ENCODE data around the gene CXorf65. TPM values are rescaled to one million over a fixed set of nuclear protein-coding genes. Genes with fewer than 3 reads are reported as not detected.

CXorf65 gene
- total RNA-seq, 4 donors from 2014 or later = not detected

GRCh38 chrX:71147496-71148277, 41.1 kb upstream of the CXorf65 start:
- in situ Hi-C loops (cut with MboI; ENCODE audit: low pct_ligation_motif_present in 1 of 4, low pct_unique_long_range_greater_than_20kb in 1 of 4, low sequenced_read_pairs in 3 of 4) (no loop called here), intact Hi-C loops (cut with DNase I; ENCODE audit: low total_unique reads) (no loop called here)
- Histone ChIP-seq H3K36me3 (no peaks in the 10 kb centered on the region), H3K9me3 (no peaks in the 10 kb centered on the region), H3K4me3 (no peak overlapping the region), H3K27me3 (no peaks in the 10 kb centered on the region), H3K4me1 (peaks cover 0 to 6% (median 5%) of the 10 kb centered on the region in 4 donors), H3K27ac (no peak overlapping the region)
- no peak for DNase-seq
- TF ChIP-seq POLR2A (IDR thresholded peaks at IDR 0.05) (no peak), POLR2AphosphoS5 (IDR thresholded peaks at IDR 0.05) (no peak), EP300 (IDR thresholded peaks at IDR 0.05; ENCODE audit: low read depth) (no peak)
- TF ChIP-seq, protein P1, sequence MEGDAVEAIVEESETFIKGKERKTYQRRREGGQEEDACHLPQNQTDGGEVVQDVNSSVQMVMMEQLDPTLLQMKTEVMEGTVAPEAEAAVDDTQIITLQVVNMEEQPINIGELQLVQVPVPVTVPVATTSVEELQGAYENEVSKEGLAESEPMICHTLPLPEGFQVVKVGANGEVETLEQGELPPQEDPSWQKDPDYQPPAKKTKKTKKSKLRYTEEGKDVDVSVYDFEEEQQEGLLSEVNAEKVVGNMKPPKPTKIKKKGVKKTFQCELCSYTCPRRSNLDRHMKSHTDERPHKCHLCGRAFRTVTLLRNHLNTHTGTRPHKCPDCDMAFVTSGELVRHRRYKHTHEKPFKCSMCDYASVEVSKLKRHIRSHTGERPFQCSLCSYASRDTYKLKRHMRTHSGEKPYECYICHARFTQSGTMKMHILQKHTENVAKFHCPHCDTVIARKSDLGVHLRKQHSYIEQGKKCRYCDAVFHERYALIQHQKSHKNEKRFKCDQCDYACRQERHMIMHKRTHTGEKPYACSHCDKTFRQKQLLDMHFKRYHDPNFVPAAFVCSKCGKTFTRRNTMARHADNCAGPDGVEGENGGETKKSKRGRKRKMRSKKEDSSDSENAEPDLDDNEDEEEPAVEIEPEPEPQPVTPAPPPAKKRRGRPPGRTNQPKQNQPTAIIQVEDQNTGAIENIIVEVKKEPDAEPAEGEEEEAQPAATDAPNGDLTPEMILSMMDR (IDR thresholded peaks at IDR 0.05) = no peak
- 90% methylated on average over 26 of the region's 28 CpGs; no CpG with 5 or more reads in 1 of the 2 donors for WGBS, 2 donors (ENCODE audit: low coverage in 1 of 2)

GRCh38 chrX:71144651-71145050, 38.1 kb upstream of the CXorf65 start, which contains the start of gene NLGN3:
Gene NLGN3 (plus strand): TSS chrX:71144841. CDS start chrX:71147750, 2,909 bp downstream.
- no peak for TF ChIP-seq EP300 (IDR thresholded peaks at IDR 0.05; ENCODE audit: low read depth)
- TF ChIP-seq POLR2A (IDR thresholded peaks at IDR 0.05) = no peak
- TF ChIP-seq, protein P1 (IDR thresholded peaks at IDR 0.05) = no peak
- TF ChIP-seq POLR2AphosphoS5 (IDR thresholded peaks at IDR 0.05) = no peak
- Histone ChIP-seq H3K36me3 (no peaks in the 10 kb centered on the region), H3K27me3 (no peaks in the 10 kb centered on the region), H3K4me3 (peak within 1 kb of the TSS in 1 of 4 donors; percentile 23), H3K4me1 (peaks cover 0 to 6% (median 5%) of the 10 kb centered on the region in 4 donors), H3K27ac (no peak within 1 kb of the TSS), H3K9me3 (no peaks in the 10 kb centered on the region)
- in situ Hi-C loops (cut with MboI; ENCODE audit: low pct_ligation_motif_present in 1 of 4, low pct_unique_long_range_greater_than_20kb in 1 of 4, low sequenced_read_pairs in 3 of 4) (no loop called here), intact Hi-C loops (cut with DNase I; ENCODE audit: low total_unique reads) (no loop called here)
- DNase-seq = no peak
- 58% methylated on average over 18 of the region's 28 CpGs; no CpG with 5 or more reads in 1 of the 2 donors for WGBS, 2 donors (ENCODE audit: low coverage in 1 of 2)

DNA sequence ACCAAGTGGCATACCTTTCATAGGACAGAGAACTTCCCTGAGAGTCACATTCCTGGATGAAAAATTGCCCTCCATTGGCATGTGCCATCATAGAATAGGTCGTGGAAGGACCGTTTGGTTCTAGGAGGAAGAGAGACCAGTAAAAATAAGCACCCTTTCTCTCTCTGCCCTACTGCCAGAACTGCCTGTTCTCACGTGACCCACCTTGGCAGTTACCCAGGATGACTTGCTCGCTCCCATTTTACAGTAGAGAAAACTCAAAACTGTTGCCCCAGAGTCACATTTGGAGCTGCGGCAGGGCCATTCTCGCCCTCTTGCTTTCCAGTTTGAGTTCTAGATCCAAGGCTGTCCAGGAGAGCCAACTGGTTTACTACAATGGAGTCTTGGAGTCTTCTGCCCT, 37.0 kb upstream of the CXorf65 start:
- H3K4me3 ChIP-seq = no peak overlapping the region
- DNase-seq = peak; percentile 15
- no peaks in the 10 kb centered on the region for H3K9me3 ChIP-seq
- peaks cover 0 to 6% (median 5%) of the 10 kb centered on the region in 4 donors for H3K4me1 ChIP-seq
- H3K27me3 ChIP-seq = no peaks in the 10 kb centered on the region
- no peaks in the 10 kb centered on the region for H3K36me3 ChIP-seq
- in situ Hi-C loops (cut with MboI; ENCODE audit: low pct_ligation_motif_present in 1 of 4, low pct_unique_long_range_greater_than_20kb in 1 of 4, low sequenced_read_pairs in 3 of 4) = no loop called here
- TF ChIP-seq EP300 (IDR thresholded peaks at IDR 0.05; ENCODE audit: low read depth) = no peak
- 69% methylated on average over 6 of the region's 6 CpGs; no CpG with 5 or more reads in 1 of the 2 donors for WGBS, 2 donors (ENCODE audit: low coverage in 1 of 2)
- intact Hi-C loops (cut with DNase I; ENCODE audit: low total_unique reads) = no loop called here
- H3K27ac ChIP-seq = no peak overlapping the region

GRCh38 chrX:71140440-71140839, 33.9 kb upstream of the CXorf65 start:
- H3K36me3 ChIP-seq = peaks cover 0 to 6% (median 0%) of the 10 kb centered on the region in 4 donors
- no peaks in the 10 kb centered on the region for H3K9me3 ChIP-seq
- in situ Hi-C loops (cut with MboI; ENCODE audit: low pct_ligation_motif_present in 1 of 4, low pct_unique_long_range_greater_than_20kb in 1 of 4, low sequenced_read_pairs in 3 of 4) = no loop called here
- intact Hi-C loops (cut with DNase I; ENCODE audit: low total_unique reads) = no loop called here
- WGBS, 2 donors (ENCODE audit: low coverage in 1 of 2) = 71 to 83% methylated on average over 2 to 6 of the region's 6 CpGs
- H3K4me3 ChIP-seq = no peak overlapping the region
- no peak for DNase-seq
- H3K27ac ChIP-seq = no peak overlapping the region
- H3K4me1 ChIP-seq = peaks cover 0 to 2% (median under 1%) of the 10 kb centered on the region in 4 donors
- no peaks in the 10 kb centered on the region for H3K27me3 ChIP-seq
- TF ChIP-seq POLR2A (IDR thresholded peaks at IDR 0.05) = no peak
- TF ChIP-seq, protein P1 (IDR thresholded peaks at IDR 0.05) = no peak
